GM12873 (cell line): Measurements from ENCODE around the gene KRI1.

Experiments
- TF ChIP-seq, protein P1 (sequence below): IDR thresholded peaks from 2 replicates; pipeline ENCODE4 v1.5.1; 2012; ENCODE audit warnings: low read depth, mild to moderate bottlenecking, moderate library complexity, low read length, control low read depth; ENCODE audit not compliant: insufficient read depth; ENCODE audit errors: missing control alignments

KRI1 gene

DNA sequence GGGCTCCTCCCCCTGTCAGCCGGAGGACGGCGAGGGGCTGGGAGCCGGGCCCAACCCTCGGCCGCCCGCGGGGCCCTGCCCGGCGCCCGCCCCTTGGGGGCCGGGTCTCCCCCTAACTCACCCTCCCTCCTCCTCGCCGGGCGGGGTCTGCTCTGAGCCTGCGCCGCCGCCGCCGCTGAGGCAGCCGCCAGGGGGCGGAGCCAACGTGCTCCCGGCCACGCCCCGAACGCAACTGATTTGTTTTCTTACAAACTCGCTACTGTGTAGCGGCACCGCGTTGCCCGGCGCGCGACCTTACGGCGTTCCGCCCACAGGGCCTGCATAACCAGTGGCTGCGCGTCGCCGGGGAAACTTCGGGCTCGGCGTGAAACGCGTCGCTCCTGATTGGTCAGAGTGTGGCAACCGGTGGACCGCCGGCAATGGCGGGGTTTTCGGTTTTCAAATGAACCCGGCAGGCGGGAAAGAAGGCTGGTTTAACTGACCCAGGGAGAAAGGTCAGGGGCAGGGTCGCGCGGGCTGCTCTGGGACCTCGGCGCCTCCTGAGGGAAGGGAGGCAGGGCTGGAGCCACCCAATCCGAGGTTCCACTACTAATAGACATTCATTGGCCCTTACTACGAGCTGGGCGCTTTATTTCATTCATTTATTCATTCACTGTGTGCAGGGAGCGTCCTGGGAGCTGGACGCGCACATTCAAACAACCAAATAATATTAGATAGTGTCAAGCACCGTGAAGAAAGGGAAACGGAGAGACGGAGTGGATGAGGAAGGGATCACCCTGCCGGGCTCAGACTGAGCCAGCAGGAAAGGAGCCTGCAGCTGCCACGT, 3.2 kb upstream of the KRI1 start, which contains the start of gene CDKN2D:
Gene CDKN2D, minus strand, starts transcription at position 154 of the 826 bp plus-strand sequence. CDS start 326 bp downstream, outside the sequence.
- TF ChIP-seq, protein P1, sequence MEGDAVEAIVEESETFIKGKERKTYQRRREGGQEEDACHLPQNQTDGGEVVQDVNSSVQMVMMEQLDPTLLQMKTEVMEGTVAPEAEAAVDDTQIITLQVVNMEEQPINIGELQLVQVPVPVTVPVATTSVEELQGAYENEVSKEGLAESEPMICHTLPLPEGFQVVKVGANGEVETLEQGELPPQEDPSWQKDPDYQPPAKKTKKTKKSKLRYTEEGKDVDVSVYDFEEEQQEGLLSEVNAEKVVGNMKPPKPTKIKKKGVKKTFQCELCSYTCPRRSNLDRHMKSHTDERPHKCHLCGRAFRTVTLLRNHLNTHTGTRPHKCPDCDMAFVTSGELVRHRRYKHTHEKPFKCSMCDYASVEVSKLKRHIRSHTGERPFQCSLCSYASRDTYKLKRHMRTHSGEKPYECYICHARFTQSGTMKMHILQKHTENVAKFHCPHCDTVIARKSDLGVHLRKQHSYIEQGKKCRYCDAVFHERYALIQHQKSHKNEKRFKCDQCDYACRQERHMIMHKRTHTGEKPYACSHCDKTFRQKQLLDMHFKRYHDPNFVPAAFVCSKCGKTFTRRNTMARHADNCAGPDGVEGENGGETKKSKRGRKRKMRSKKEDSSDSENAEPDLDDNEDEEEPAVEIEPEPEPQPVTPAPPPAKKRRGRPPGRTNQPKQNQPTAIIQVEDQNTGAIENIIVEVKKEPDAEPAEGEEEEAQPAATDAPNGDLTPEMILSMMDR, result peak; percentile 10

GRCh38 chr19:10568062-10568825, 2.4 kb upstream of the KRI1 start:
- TF ChIP-seq, protein P1, result no peak

- TF ChIP-seq, protein P1, result no peak
Observed at GRCh38 chr19:10567656-10568055, 1.8 kb upstream of the KRI1 start.

DNA sequence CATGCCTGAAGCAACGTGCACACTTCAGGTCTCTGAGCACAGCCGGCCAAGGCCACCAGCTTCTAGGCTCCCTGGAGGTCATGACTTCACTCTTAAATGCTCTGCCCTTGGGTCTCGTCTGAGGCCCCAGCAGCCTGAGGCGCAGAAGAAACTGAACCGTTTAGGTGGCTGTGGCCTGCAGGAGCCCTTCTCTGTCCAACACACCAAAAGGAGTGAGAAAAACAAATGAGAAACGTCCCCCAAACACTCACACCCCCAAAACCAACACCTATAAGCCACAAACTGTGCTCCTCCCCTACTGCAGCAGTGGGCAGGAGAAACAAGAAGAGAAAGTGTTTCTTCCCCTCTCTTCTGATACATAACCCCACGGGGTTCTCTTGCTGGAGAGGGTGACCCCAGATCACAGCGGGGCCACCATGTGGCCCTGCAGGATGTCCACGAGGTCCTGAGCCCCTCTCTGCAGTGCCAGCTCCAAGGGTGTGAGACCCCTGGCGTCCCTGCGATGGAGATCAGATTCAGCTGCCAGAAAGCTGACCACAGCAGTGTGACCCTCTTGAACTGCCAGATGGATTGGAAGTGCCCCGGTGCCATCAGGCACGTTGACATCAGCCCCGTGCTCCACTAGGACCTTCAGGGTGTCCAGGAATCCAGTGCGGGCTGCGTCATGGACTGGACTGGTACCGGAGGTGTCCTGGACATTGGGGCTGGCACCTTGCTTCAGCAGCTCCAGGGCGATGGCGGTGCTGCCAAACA, 1.0 kb upstream of the KRI1 start:
- TF ChIP-seq, protein P1, result no peak

DNA sequence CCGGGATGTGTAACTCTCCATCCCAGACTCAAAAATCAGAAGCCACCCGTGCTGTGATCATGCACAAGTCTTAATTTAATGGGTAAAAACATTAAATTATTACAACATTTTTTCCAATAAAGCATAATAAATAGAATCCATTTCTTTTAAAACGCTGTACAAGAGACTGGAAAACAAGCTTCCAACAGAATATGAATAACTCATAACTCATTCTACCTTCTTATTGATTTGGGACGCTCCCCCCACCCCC, 523 bp upstream of the KRI1 start:
- TF ChIP-seq, protein P1, result no peak

- TF ChIP-seq, protein P1, result peak; percentile 50
Observed at GRCh38 chr19:10565028-10565566, 713 bp downstream of the KRI1 start.
